SK-N-SH treated with all-trans-retinoic acid at 6 μM for 48 hours (cell line): ENCODE results near the gene REEP1.

Source experiments
- ATAC-seq: fragments of 200-7000 bp; cut with Tn5 transposase; 3 replicates; pipeline ENCODE4 v1.9.1; 2020; ENCODE audit warnings: mild to moderate bottlenecking, moderate library complexity
- ARNTL ChIP-seq: fragments of 450-650 bp; formaldehyde crosslinking; IDR thresholded peaks from 2 replicates; pipeline ENCODE4 v1.5.0; 2020; ENCODE audit warnings: low read depth, mild to moderate bottlenecking, moderate library complexity, borderline replicate concordance
- CSDC2 ChIP-seq: fragments of 250-450 bp; sonication (Bioruptor Pico); IDR thresholded peaks from 2 replicates; pipeline ENCODE4 v1.5.0; 2020; ENCODE audit warnings: mild to moderate bottlenecking, moderate library complexity
- CSRNP3 ChIP-seq: fragments of 250-450 bp; sonication (Bioruptor Pico); IDR thresholded peaks from 2 replicates; pipeline ENCODE4 v1.5.1; 2021; ENCODE audit warnings: mild to moderate bottlenecking, moderate library complexity
- GLIS3 ChIP-seq: fragments of 250-450 bp; sonication (Bioruptor Pico); IDR thresholded peaks from 2 replicates; pipeline ENCODE4 v1.5.0; 2020; ENCODE audit warnings: mild to moderate bottlenecking, moderate library complexity
- ISL1 ChIP-seq: fragments of 250-450 bp; sonication (Bioruptor Pico); IDR thresholded peaks from 2 replicates; pipeline ENCODE4 v2.1.2; 2022; ENCODE audit warnings: mild to moderate bottlenecking, moderate library complexity
- OSR1 ChIP-seq: fragments of 250-450 bp; sonication (Bioruptor Pico); IDR thresholded peaks from 2 replicates; pipeline ENCODE4 v1.8.0; 2022; ENCODE audit warnings: moderate library complexity, mild to moderate bottlenecking, inconsistent platforms
- PATZ1 ChIP-seq: fragments of 250-450 bp; sonication (Bioruptor Pico); IDR thresholded peaks from 2 replicates; pipeline ENCODE4 v1.8.0; 2020; ENCODE audit warnings: mild to moderate bottlenecking, moderate library complexity, borderline replicate concordance
- POU6F1 ChIP-seq: fragments of 250-450 bp; sonication (Bioruptor Pico); IDR thresholded peaks from 2 replicates; pipeline ENCODE4 v1.8.0; 2021; ENCODE audit warnings: low read depth, mild to moderate bottlenecking, moderate library complexity, borderline replicate concordance
- PPARA ChIP-seq: fragments of 250-450 bp; sonication (Bioruptor Pico); IDR thresholded peaks from 2 replicates; pipeline ENCODE4 v1.5.0; 2020; ENCODE audit warnings: mild to moderate bottlenecking, borderline replicate concordance
- RARB ChIP-seq: fragments of 250-450 bp; sonication (Bioruptor Pico); IDR thresholded peaks from 2 replicates; pipeline ENCODE4 v1.8.0; 2021; ENCODE audit warnings: mild to moderate bottlenecking, moderate library complexity
- SNAI2 ChIP-seq: fragments of 250-450 bp; sonication (Bioruptor Pico); IDR thresholded peaks from 2 replicates; pipeline ENCODE4 v1.5.0; 2020; ENCODE audit warnings: mild to moderate bottlenecking, moderate library complexity
- TCF4 ChIP-seq: fragments of 250-450 bp; sonication (Bioruptor Pico); IDR thresholded peaks from 2 replicates; pipeline ENCODE4 v1.8.0; 2021; ENCODE audit warnings: mild to moderate bottlenecking, moderate library complexity, borderline replicate concordance
- TSHZ2 ChIP-seq: fragments of 250-450 bp; sonication (Bioruptor Pico); IDR thresholded peaks from 2 replicates; pipeline ENCODE4 v1.5.0; 2020; ENCODE audit warnings: mild to moderate bottlenecking, moderate library complexity
- ZC3H10 ChIP-seq: fragments of 250-450 bp; sonication (Bioruptor Pico); IDR thresholded peaks from 2 replicates; pipeline ENCODE4 v1.5.1; 2021; ENCODE audit warnings: mild to moderate bottlenecking, moderate library complexity
- ZFP3 ChIP-seq: fragments of 250-450 bp; sonication (Bioruptor Pico); IDR thresholded peaks from 2 replicates; pipeline ENCODE4 v1.5.0; 2020; ENCODE audit warnings: mild to moderate bottlenecking, moderate library complexity
- ZFP30 ChIP-seq: fragments of 450-650 bp; formaldehyde crosslinking; IDR thresholded peaks from 2 replicates; pipeline ENCODE4 v1.5.0; 2022; ENCODE audit warnings: mild to moderate bottlenecking, moderate library complexity
- ZNF565 ChIP-seq: fragments of 450-650 bp; formaldehyde crosslinking; conservative IDR thresholded peaks from 2 replicates; pipeline ENCODE4 v1.5.0; 2020; ENCODE audit warnings: low read depth, mild to moderate bottlenecking, moderate library complexity
- ZNF8 ChIP-seq: fragments of 450-650 bp; formaldehyde crosslinking; IDR thresholded peaks from 2 replicates; pipeline ENCODE4 v1.5.0; 2020; ENCODE audit warnings: mild to moderate bottlenecking, moderate library complexity

The REEP1 gene

GRCh38 chr2:86225581-86225980 lies 111.8 kb downstream of the REEP1 start (continued):
- TF ChIP-seq TSHZ2: no peak
- TF ChIP-seq CSRNP3 (CRISPR knock-in tag): no peak
- no peak for TF ChIP-seq TCF4 (CRISPR knock-in tag)
- no peak for TF ChIP-seq SNAI2
- TF ChIP-seq ZNF565 (CRISPR knock-in tag): no peak
- no peak for TF ChIP-seq RARB (CRISPR knock-in tag)

- no peak for ATAC-seq
- no peak for TF ChIP-seq SNAI2
- no peak for TF ChIP-seq TSHZ2
- TF ChIP-seq PPARA (CRISPR knock-in tag): no peak
- TF ChIP-seq POU6F1 (CRISPR knock-in tag): no peak
- no peak for TF ChIP-seq RARB (CRISPR knock-in tag)
- TF ChIP-seq PATZ1 (CRISPR knock-in tag): no peak
- no peak for TF ChIP-seq ZC3H10 (CRISPR knock-in tag)
- no peak for TF ChIP-seq GLIS3 (CRISPR knock-in tag)
- TF ChIP-seq CSDC2: no peak
- no peak for TF ChIP-seq ARNTL
- no peak for TF ChIP-seq OSR1 (CRISPR knock-in tag)
- no peak for TF ChIP-seq ISL1 (CRISPR knock-in tag)
- TF ChIP-seq CSRNP3 (CRISPR knock-in tag): no peak
- TF ChIP-seq ZFP3 (CRISPR knock-in tag): no peak
- TF ChIP-seq ZFP30 (CRISPR knock-in tag): no peak
- TF ChIP-seq ZNF8 (CRISPR knock-in tag): no peak
- TF ChIP-seq ZNF565 (CRISPR knock-in tag): no peak
Measured at GRCh38 chr2:86224645-86225355, 112.6 kb downstream of the REEP1 start.
